GM12864 (cell line): Measurements from ENCODE around the gene SLC35B1.

ENCODE experiments used
- DNase-seq: peaks from one replicate; pipeline ENCODE4 v3.0.0-alpha.2; 2011; ENCODE audit warnings: low read depth
- H3K4me3 ChIP-seq: 2 replicates; pipeline ENCODE4 v1.5.1; 2011; ENCODE audit warnings: mild to moderate bottlenecking, low read depth, low read length, control low read depth
- TF ChIP-seq, protein P1 (sequence below): IDR thresholded peaks from 2 replicates; pipeline ENCODE4 v1.5.1; 2011; ENCODE audit warnings: low read depth, mild to moderate bottlenecking, moderate library complexity, low read length, control low read depth, inconsistent platforms; ENCODE audit errors: missing control alignments

SLC35B1 gene, protein sequence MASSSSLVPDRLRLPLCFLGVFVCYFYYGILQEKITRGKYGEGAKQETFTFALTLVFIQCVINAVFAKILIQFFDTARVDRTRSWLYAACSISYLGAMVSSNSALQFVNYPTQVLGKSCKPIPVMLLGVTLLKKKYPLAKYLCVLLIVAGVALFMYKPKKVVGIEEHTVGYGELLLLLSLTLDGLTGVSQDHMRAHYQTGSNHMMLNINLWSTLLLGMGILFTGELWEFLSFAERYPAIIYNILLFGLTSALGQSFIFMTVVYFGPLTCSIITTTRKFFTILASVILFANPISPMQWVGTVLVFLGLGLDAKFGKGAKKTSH

DNA sequence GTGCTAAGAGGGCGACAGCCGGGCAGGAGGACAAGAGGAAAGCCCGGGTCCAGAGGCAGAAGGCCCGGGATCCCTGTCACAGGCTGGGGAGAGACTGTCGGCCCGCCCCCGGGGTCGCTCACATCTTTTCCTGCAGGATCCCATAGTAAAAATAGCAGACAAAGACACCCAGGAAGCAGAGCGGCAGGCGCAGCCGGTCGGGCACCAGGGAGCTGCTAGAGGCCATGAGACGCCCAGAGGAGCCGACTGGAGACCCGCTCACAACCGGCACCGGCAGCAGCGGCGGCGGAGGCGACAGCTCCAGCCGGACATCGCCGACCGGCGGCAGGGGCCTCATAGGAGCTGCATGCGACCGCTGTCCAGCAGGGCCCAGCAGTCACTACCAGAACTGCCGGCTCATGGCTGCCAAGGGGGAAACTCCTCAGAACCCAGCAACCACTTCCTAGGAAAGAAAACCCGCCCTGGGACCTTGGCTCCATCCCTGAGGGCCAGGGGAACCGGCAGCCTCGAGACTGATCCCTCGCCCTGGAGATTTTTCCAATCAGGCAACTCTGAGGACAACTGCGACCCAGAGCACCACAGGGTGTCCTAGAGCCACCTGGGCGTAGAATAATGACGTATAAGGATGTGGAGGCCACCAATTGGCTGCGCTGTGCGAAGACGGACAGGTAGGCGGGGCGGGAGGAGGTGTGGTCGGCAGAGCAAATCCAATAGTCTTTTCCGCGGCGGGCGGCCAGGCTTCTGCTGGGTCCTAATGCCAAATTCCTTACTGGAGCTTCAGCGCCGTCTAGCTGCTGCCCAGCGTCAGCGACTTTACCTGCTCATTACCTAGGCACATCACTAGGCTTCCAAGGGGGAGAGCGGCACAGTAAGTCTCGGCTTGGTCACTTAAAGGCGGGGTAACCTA is at the start of gene SLC35B1:
Gene SLC35B1 (minus strand): TSS at position 357 of the 907 bp plus-strand sequence. CDS start 131 bp downstream, at position 226.
- peak; percentile 98 for DNase-seq
- TF ChIP-seq, protein P1, sequence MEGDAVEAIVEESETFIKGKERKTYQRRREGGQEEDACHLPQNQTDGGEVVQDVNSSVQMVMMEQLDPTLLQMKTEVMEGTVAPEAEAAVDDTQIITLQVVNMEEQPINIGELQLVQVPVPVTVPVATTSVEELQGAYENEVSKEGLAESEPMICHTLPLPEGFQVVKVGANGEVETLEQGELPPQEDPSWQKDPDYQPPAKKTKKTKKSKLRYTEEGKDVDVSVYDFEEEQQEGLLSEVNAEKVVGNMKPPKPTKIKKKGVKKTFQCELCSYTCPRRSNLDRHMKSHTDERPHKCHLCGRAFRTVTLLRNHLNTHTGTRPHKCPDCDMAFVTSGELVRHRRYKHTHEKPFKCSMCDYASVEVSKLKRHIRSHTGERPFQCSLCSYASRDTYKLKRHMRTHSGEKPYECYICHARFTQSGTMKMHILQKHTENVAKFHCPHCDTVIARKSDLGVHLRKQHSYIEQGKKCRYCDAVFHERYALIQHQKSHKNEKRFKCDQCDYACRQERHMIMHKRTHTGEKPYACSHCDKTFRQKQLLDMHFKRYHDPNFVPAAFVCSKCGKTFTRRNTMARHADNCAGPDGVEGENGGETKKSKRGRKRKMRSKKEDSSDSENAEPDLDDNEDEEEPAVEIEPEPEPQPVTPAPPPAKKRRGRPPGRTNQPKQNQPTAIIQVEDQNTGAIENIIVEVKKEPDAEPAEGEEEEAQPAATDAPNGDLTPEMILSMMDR: peak; percentile 99
- H3K4me3 ChIP-seq: peak within 1 kb of the TSS; percentile 83

DNA sequence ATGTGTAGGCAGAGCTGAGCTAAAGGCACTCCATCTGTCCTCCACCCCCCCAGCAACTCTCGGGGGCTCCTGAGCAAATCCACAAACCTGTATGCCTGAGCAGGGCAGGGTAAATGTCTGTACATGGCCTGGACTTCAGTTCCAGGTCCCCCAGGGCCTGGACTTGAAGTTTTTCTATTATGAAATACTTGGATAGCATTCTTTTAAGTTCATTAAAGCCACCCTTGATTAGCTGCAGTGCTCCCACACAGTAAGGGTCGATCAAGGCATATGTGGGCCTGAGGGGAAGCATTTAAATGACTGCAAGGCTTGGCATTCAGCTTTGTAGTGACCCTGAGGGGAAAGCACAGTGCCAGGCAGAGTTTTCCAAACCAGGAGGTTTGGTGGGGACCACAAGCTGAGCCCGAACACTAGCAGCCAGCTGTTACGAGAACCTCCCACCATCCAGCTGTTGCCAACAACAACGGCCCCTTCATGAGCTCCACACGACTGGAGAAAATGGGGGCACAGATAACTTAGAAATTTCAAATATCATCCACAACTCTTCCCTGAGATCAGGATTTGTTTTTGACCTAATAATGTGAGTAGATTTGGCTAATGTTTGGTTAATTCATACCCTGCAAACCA is 49.5 kb upstream of the SLC35B1 start:
- no peak for DNase-seq
- H3K4me3 ChIP-seq: no peak overlapping the region
- TF ChIP-seq, protein P1: no peak

DNA sequence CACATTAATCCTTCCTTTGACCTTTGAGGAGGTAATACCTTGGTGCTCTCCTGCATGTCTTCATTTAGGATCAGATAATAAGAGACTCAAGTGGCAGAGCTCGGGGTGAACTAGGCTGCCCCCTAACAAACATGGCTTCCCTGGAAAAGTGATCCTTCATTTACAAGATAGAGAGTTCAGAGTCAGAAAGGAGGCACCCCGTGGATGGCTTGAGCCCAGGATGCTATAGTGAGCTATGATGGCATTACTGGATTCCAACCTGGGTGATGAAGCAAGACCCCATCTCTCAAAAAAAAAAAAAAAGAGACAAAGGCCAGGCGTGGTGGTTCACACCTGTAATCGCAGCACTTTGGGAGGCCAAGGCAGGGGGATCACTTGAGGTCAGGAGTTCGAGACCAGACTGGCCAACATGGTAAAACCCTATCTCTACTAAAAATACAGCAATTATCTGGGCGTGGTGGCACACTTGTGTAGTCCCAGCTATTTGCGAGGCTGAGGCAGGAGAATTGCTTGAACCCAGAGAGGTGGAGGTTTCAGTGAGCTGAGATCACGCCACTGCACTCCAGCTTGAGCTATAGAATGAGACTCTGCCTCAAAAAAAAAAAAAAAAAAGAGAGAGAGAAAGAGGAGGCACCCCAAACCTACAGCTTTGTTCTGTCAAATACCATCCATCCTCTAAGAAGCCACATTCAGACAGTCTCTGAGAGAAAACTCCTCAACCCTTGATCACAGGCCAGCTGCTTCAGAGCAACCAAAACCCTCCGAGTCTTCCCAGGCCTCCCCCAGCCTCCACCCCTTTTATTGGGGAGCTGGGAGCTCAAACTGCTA is 48.8 kb upstream of the SLC35B1 start:
- DNase-seq: no peak
- TF ChIP-seq, protein P1: no peak
- no peak overlapping the region for H3K4me3 ChIP-seq

DNA sequence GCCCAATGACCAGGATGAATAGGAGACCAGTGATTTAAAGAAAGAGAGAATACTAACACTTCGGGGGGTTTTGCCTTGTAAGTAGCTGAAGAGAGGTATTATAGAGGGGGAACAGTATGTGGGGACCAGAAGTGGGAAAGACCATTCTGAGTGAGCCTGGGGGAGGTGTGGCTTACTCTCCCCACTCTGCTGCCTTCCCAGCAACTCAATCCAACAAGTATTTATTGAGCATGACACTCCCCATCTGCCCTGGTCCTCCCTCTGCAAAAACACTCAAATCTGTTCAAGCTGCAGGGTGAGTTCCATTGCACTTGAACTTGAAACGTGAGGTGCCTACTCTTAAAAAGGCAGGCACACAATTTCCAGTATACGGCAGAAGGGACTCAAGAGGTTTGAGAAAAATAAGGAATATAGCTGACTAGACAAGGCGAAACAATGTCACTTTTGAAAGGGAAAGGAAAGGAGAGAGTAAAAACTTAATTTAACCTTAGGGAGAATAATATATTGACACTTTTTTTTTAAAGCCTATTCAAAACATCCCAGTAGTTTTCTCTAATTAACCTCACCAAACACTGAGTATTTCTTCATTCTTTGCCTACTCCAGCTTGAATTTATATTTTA is 48.0 kb upstream of the SLC35B1 start:
- TF ChIP-seq, protein P1: no peak
- no peak for DNase-seq

DNA sequence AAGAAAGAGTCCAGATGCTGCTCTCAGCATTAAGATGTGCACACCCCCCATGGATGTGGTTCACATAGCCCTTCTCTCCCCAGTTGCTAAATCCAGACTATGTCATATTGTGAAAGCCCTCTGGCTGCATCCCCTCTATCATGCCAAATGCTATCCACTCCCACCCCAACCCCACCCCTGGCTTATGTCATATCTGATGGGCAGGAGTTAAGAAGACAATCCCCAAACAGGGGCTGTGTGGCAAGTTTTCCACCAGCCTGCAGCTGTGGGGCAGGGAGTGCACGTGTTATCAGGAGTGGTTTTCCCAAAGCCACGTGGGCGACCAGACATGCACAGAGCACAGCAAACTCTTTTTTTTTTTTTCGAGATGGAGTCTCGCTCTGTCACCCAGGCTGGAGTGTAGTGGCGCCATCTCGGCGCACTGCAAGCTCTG is 46.2 kb upstream of the SLC35B1 start:
- TF ChIP-seq, protein P1: no peak
- no peak for DNase-seq
- H3K4me3 ChIP-seq: no peak overlapping the region

More for the DNA sequence above, 48.0 kb upstream of the SLC35B1 start:
- no peak overlapping the region for H3K4me3 ChIP-seq

DNA sequence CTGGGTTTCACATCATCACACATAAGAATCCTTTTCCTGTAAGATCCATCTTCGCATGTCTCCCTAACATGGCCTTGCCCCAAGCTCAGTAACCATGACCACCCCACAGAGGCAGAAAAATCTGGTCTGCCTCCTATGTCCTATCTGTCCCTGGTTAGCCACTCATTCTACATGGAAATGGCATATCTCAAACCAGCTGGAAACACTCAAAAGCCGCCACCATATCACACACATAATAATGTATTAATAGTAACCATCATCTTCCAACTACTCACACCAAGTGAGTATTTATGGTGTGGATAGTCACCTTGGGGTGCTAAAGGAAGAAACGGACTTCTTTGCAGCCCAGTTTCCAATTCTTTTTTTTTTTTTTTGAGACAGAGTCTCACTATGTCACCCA is 44.7 kb upstream of the SLC35B1 start:
- no peak for DNase-seq
- TF ChIP-seq, protein P1: no peak
- no peak overlapping the region for H3K4me3 ChIP-seq
